MM.1S (cell line): ENCODE data around the gene LASP1NB.

ENCODE experiments used
- DNase-seq: peaks from one replicate; pipeline ENCODE4 v3.0.0-alpha.2; 2015
- H2AFZ ChIP-seq: fragments of 300-600 bp; sonication (generic); 2 replicates; pipeline ENCODE4 v1.6.0; 2016; ENCODE audit warnings: antibody characterized with exemption, low read length
- H3F3A ChIP-seq: fragments of 300-600 bp; sonication (generic); 2 replicates; pipeline ENCODE4 v1.6.1; 2016; ENCODE audit warnings: mild to moderate bottlenecking, antibody characterized with exemption, low read length, moderate library complexity, mixed read lengths; ENCODE audit not compliant: insufficient read depth
- H3K27ac ChIP-seq: fragments of 300-600 bp; sonication (generic); 2 replicates; pipeline ENCODE4 v1.5.1; 2016; ENCODE audit warnings: mild to moderate bottlenecking, low read length
- H3K27me3 ChIP-seq: fragments of 300-600 bp; sonication (generic); replicated peaks from 2 replicates; pipeline ENCODE4 v1.6.0; 2016; ENCODE audit warnings: low read length; ENCODE audit not compliant: insufficient read depth
- H3K36me3 ChIP-seq: fragments of 300-600 bp; sonication (generic); replicated peaks from 2 replicates; pipeline ENCODE4 v1.6.1; 2016; ENCODE audit warnings: mild to moderate bottlenecking, low read length, mixed read lengths; ENCODE audit not compliant: insufficient read depth
- H3K4me1 ChIP-seq: fragments of 300-600 bp; sonication (generic); 2 replicates; pipeline ENCODE4 v1.6.1; 2016; ENCODE audit warnings: low read length, mixed read lengths
- H3K4me2 ChIP-seq: fragments of 300-600 bp; sonication (generic); 2 replicates; pipeline ENCODE4 v1.6.0; 2016; ENCODE audit warnings: low read depth, low read length
- H3K4me3 ChIP-seq: fragments of 300-600 bp; sonication (generic); 2 replicates; pipeline ENCODE4 v1.5.1; 2016; ENCODE audit warnings: low read length, mixed read lengths
- H3K79me2 ChIP-seq: fragments of 300-600 bp; sonication (generic); 2 replicates; pipeline ENCODE4 v1.6.1; 2016; ENCODE audit warnings: mixed run types, low read length, mixed read lengths
- H3K9ac ChIP-seq: fragments of 300-600 bp; sonication (generic); 2 replicates; pipeline ENCODE4 v1.6.1; 2016; ENCODE audit warnings: low read length, mixed read lengths
- H3K9me2 ChIP-seq: fragments of 300-600 bp; sonication (generic); replicated peaks from 2 replicates; pipeline ENCODE4 v1.6.1; 2016; ENCODE audit warnings: mild to moderate bottlenecking, low read length, mixed read lengths; ENCODE audit not compliant: insufficient read depth
- H3K9me3 ChIP-seq: fragments of 300-600 bp; sonication (generic); replicated peaks from 2 replicates; pipeline ENCODE4 v1.6.1; 2016; ENCODE audit warnings: mild to moderate bottlenecking, low read length, mixed read lengths; ENCODE audit not compliant: insufficient read depth
- H4K20me1 ChIP-seq: fragments of 300-600 bp; sonication (generic); 2 replicates; pipeline ENCODE4 v1.6.1; 2016; ENCODE audit warnings: mild to moderate bottlenecking, low read length, moderate library complexity, mixed read lengths; ENCODE audit not compliant: insufficient read depth
- EZH2 ChIP-seq: fragments of 300-600 bp; sonication (generic); optimal IDR thresholded peaks from 2 replicates; pipeline ENCODE3; 2017; ENCODE audit warnings: low read depth, mild to moderate bottlenecking, antibody characterized with exemption, low read length, mixed read lengths
- EZH2phosphoT487 ChIP-seq: fragments of 300-600 bp; sonication (generic); IDR thresholded peaks from 2 replicates; pipeline ENCODE4 v1.6.1; 2018; ENCODE audit warnings: antibody characterized with exemption, low read length
- TF ChIP-seq, protein P1 (sequence below): fragments of 300-600 bp; sonication (generic); IDR thresholded peaks from 2 replicates; pipeline ENCODE4 v1.5.1; 2016; ENCODE audit warnings: antibody characterized with exemption, low read length, mixed read lengths

LASP1NB gene

DNA sequence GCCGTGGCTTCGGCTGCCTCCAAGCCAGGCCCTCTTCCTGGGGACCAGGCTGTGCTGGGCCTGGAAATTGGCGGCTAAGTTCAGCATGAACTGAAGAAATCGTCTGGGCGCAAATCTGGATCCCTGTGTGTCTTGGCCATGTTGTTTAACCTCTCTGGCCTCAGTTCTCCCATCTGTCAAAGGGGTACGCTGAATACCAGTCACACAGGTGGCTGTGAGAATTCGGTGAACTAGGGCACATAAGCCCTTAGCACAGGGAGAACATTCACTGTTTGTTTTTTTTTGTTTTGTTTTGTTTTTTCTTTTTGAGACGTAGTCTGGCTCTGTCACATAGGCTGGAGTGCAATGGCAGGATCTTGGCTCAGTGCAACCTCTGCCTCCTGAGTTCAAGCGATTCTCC, 36.6 kb upstream of the LASP1NB start:
- H3K79me2 ChIP-seq: peaks cover 63% of the 10 kb centered on the region

DNA sequence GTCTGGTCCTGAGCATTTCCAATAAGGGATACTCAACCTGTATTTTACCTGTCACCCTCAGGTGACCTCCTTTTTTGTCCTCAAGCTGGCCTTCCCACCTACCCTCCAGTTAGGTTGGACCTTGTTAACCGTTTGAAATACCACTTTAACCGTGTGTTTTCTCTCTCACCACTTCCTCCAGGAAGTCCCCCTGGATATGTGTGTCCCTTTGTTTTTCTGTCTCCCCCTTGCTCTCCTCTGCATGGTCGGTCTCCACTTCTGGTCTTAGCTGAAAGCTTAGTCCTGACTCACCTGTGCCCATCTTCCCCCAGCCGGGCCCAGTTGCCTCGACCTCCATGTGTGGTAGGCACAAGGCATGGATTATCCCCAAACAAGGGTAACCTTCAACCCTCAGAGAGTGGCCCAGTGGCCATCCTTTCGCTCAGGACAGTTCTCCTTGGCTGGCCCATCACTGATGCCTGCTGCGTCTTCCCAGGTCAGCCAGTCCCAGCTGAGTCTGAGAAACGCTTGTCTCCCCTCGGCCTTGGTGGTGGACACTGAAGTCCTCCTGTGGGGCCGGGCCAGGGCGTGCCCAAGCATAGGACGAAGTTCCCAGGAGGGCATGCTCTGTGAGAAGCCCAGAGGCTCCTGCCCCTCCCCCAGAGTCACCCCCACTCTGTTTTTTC, 35.5 kb upstream of the LASP1NB start:
- no peaks in the 10 kb centered on the region for H3K36me3 ChIP-seq
- H3K4me3 ChIP-seq: no peak overlapping the region
- no peak for DNase-seq
- no peaks in the 10 kb centered on the region for H3K9me3 ChIP-seq
- no peaks in the 10 kb centered on the region for H3K27me3 ChIP-seq
- no peak overlapping the region for H3K9ac ChIP-seq
- no peak overlapping the region for H3K27ac ChIP-seq
- no peaks in the 10 kb centered on the region for H3K4me1 ChIP-seq
- no peaks in the 10 kb centered on the region for H3K9me2 ChIP-seq
- 0 out of 2 replicates have a peak, but pooled peaks cover 3% of the 10 kb centered on the region for H4K20me1 ChIP-seq
- no peak overlapping the region for H2AFZ ChIP-seq
- TF ChIP-seq EZH2phosphoT487: no peak
- TF ChIP-seq, protein P1, sequence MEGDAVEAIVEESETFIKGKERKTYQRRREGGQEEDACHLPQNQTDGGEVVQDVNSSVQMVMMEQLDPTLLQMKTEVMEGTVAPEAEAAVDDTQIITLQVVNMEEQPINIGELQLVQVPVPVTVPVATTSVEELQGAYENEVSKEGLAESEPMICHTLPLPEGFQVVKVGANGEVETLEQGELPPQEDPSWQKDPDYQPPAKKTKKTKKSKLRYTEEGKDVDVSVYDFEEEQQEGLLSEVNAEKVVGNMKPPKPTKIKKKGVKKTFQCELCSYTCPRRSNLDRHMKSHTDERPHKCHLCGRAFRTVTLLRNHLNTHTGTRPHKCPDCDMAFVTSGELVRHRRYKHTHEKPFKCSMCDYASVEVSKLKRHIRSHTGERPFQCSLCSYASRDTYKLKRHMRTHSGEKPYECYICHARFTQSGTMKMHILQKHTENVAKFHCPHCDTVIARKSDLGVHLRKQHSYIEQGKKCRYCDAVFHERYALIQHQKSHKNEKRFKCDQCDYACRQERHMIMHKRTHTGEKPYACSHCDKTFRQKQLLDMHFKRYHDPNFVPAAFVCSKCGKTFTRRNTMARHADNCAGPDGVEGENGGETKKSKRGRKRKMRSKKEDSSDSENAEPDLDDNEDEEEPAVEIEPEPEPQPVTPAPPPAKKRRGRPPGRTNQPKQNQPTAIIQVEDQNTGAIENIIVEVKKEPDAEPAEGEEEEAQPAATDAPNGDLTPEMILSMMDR: no peak
- no peak for TF ChIP-seq EZH2
- H3K4me2 ChIP-seq: no peak overlapping the region
- H3F3A ChIP-seq: no peaks in the 10 kb centered on the region
- peaks cover 56% of the 10 kb centered on the region for H3K79me2 ChIP-seq

More for the DNA sequence above, 36.6 kb upstream of the LASP1NB start:
- H3K4me2 ChIP-seq: no peak overlapping the region
- H3K9me2 ChIP-seq: no peaks in the 10 kb centered on the region
- H3K9me3 ChIP-seq: no peaks in the 10 kb centered on the region
- H4K20me1 ChIP-seq: 0 out of 2 replicates have a peak, but pooled peaks cover 3% of the 10 kb centered on the region
- H2AFZ ChIP-seq: no peak overlapping the region
- H3K4me1 ChIP-seq: no peaks in the 10 kb centered on the region
- DNase-seq: no peak
- H3K27me3 ChIP-seq: no peaks in the 10 kb centered on the region
- TF ChIP-seq EZH2phosphoT487: no peak
- TF ChIP-seq EZH2: no peak
- TF ChIP-seq, protein P1: no peak
- H3K4me3 ChIP-seq: no peak overlapping the region
- no peaks in the 10 kb centered on the region for H3K36me3 ChIP-seq
- no peak overlapping the region for H3K9ac ChIP-seq
- H3K27ac ChIP-seq: no peak overlapping the region
- H3F3A ChIP-seq: no peaks in the 10 kb centered on the region

DNA sequence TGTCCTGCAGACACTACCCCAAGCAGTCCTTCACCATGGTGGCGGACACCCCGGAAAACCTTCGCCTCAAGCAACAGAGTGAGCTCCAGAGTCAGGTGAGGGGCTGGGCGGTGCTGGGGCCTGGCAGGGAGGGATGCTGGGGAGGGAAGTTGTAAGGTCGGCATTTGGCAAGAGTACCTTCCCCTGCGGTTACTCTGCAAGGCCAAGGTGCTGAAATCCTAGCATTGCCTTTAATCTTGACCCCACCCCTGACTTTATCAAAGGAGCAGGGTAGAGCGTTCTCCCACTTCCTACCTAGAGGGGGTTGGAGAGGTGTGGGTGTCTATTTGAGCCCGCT, 35.0 kb upstream of the LASP1NB start:
- H3K4me1 ChIP-seq: no peaks in the 10 kb centered on the region
- no peaks in the 10 kb centered on the region for H3K36me3 ChIP-seq

More for the DNA sequence above, 35.0 kb upstream of the LASP1NB start:
- Histone ChIP-seq H3K27ac (no peak overlapping the region), H3K9me2 (no peaks in the 10 kb centered on the region), H3K27me3 (no peaks in the 10 kb centered on the region), H3K4me2 (no peak overlapping the region), H3F3A (no peaks in the 10 kb centered on the region), H3K4me3 (no peak overlapping the region), H3K79me2 (peaks cover 51% of the 10 kb centered on the region), H4K20me1 (0 out of 2 replicates have a peak, but pooled peaks cover 3% of the 10 kb centered on the region), H2AFZ (no peak overlapping the region), H3K9me3 (no peaks in the 10 kb centered on the region), H3K9ac (no peak overlapping the region)
- TF ChIP-seq, protein P1: no peak
- no peak for TF ChIP-seq EZH2
- no peak for TF ChIP-seq EZH2phosphoT487
- no peak for DNase-seq
